ENCODE data around the gene CREB3L4.

CREB3L4 gene

GRCh38 chr1:153929981-153930948, 37.4 kb upstream of the CREB3L4 start:
- no peak for TF ChIP-seq YY1 (IDR thresholded peaks at IDR 0.05; ENCODE audit: low read depth)
- no peak for TF ChIP-seq USF1 (IDR thresholded peaks at IDR 0.05)
- no peak for TF ChIP-seq CREB1 (IDR thresholded peaks at IDR 0.05; ENCODE audit: low read depth)
- TF ChIP-seq EP300 (IDR thresholded peaks at IDR 0.05; ENCODE audit: borderline replicate concordance), result no peak
- TF ChIP-seq, protein P1, sequence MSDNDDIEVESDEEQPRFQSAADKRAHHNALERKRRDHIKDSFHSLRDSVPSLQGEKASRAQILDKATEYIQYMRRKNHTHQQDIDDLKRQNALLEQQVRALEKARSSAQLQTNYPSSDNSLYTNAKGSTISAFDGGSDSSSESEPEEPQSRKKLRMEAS (IDR thresholded peaks at IDR 0.05), result no peak
- no peak for TF ChIP-seq FOXM1 (IDR thresholded peaks at IDR 0.05; ENCODE audit: borderline replicate concordance, low read depth)
- TF ChIP-seq TCF12 (IDR thresholded peaks at IDR 0.05; ENCODE audit: low read depth), result no peak
- TF ChIP-seq TEAD4 (IDR thresholded peaks at IDR 0.05), result no peak
- TF ChIP-seq RAD21 (IDR thresholded peaks at IDR 0.05; ENCODE audit: low read depth), result no peak
- TF ChIP-seq ZBTB7A (IDR thresholded peaks at IDR 0.05; ENCODE audit: low read depth), result no peak
- TF ChIP-seq, protein P2, sequence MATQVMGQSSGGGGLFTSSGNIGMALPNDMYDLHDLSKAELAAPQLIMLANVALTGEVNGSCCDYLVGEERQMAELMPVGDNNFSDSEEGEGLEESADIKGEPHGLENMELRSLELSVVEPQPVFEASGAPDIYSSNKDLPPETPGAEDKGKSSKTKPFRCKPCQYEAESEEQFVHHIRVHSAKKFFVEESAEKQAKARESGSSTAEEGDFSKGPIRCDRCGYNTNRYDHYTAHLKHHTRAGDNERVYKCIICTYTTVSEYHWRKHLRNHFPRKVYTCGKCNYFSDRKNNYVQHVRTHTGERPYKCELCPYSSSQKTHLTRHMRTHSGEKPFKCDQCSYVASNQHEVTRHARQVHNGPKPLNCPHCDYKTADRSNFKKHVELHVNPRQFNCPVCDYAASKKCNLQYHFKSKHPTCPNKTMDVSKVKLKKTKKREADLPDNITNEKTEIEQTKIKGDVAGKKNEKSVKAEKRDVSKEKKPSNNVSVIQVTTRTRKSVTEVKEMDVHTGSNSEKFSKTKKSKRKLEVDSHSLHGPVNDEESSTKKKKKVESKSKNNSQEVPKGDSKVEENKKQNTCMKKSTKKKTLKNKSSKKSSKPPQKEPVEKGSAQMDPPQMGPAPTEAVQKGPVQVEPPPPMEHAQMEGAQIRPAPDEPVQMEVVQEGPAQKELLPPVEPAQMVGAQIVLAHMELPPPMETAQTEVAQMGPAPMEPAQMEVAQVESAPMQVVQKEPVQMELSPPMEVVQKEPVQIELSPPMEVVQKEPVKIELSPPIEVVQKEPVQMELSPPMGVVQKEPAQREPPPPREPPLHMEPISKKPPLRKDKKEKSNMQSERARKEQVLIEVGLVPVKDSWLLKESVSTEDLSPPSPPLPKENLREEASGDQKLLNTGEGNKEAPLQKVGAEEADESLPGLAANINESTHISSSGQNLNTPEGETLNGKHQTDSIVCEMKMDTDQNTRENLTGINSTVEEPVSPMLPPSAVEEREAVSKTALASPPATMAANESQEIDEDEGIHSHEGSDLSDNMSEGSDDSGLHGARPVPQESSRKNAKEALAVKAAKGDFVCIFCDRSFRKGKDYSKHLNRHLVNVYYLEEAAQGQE (IDR thresholded peaks at IDR 0.05; ENCODE audit: low read depth), result no peak
- TF ChIP-seq NFIC (IDR thresholded peaks at IDR 0.05), result no peak
- TF ChIP-seq CEBPB (IDR thresholded peaks at IDR 0.05), result no peak

- TF ChIP-seq, protein P2 (IDR thresholded peaks at IDR 0.05; ENCODE audit: low read depth), result no peak
- TF ChIP-seq EP300 (IDR thresholded peaks at IDR 0.05; ENCODE audit: borderline replicate concordance) (no peak), CEBPB (IDR thresholded peaks at IDR 0.05) (no peak), YY1 (IDR thresholded peaks at IDR 0.05; ENCODE audit: low read depth) (no peak), TCF12 (IDR thresholded peaks at IDR 0.05; ENCODE audit: low read depth) (no peak), TAF1 (IDR thresholded peaks at IDR 0.05; ENCODE audit: low read depth) (no peak), USF1 (IDR thresholded peaks at IDR 0.05) (no peak), RAD21 (IDR thresholded peaks at IDR 0.05; ENCODE audit: low read depth) (no peak), FOXM1 (IDR thresholded peaks at IDR 0.05; ENCODE audit: borderline replicate concordance, low read depth) (no peak), EGR1 (IDR thresholded peaks at IDR 0.05) (no peak), CREB1 (IDR thresholded peaks at IDR 0.05; ENCODE audit: low read depth) (no peak), ZBTB7A (IDR thresholded peaks at IDR 0.05; ENCODE audit: low read depth) (no peak), NFIC (IDR thresholded peaks at IDR 0.05) (no peak), TEAD4 (IDR thresholded peaks at IDR 0.05) (no peak)
- TF ChIP-seq, protein P1 (IDR thresholded peaks at IDR 0.05), result no peak
These were observed 35.3 kb upstream of the CREB3L4 start for GRCh38 chr1:153932156-153933131.

GRCh38 chr1:153933430-153933829, 34.3 kb upstream of the CREB3L4 start:
- no peak for TF ChIP-seq USF1 (IDR thresholded peaks at IDR 0.05)
- TF ChIP-seq FOXM1 (IDR thresholded peaks at IDR 0.05; ENCODE audit: borderline replicate concordance, low read depth), result no peak
- no peak for TF ChIP-seq CEBPB (IDR thresholded peaks at IDR 0.05)

GRCh38 chr1:153933955-153934354, 33.7 kb upstream of the CREB3L4 start:
- TF ChIP-seq, protein P1 (IDR thresholded peaks at IDR 0.05), result no peak
- no peak for TF ChIP-seq TAF1 (IDR thresholded peaks at IDR 0.05; ENCODE audit: low read depth)
- TF ChIP-seq FOXM1 (IDR thresholded peaks at IDR 0.05; ENCODE audit: borderline replicate concordance, low read depth), result no peak
- TF ChIP-seq CEBPB (IDR thresholded peaks at IDR 0.05), result no peak
- TF ChIP-seq TCF12 (IDR thresholded peaks at IDR 0.05; ENCODE audit: low read depth), result no peak
- no peak for TF ChIP-seq NFIC (IDR thresholded peaks at IDR 0.05)
- TF ChIP-seq CREB1 (IDR thresholded peaks at IDR 0.05; ENCODE audit: low read depth), result no peak
- no peak for TF ChIP-seq ZBTB7A (IDR thresholded peaks at IDR 0.05; ENCODE audit: low read depth)
- no peak for TF ChIP-seq TEAD4 (IDR thresholded peaks at IDR 0.05)
- no peak for TF ChIP-seq RAD21 (IDR thresholded peaks at IDR 0.05; ENCODE audit: low read depth)
- no peak for TF ChIP-seq YY1 (IDR thresholded peaks at IDR 0.05; ENCODE audit: low read depth)
- TF ChIP-seq, protein P2 (IDR thresholded peaks at IDR 0.05; ENCODE audit: low read depth), result no peak
- TF ChIP-seq USF1 (IDR thresholded peaks at IDR 0.05), result no peak
- TF ChIP-seq EP300 (IDR thresholded peaks at IDR 0.05; ENCODE audit: borderline replicate concordance), result no peak
- no peak for TF ChIP-seq EGR1 (IDR thresholded peaks at IDR 0.05)

Data from Ishikawa (cell line).